Measurements from ENCODE around the gene PKP2. TPM values are rescaled to one million over a fixed set of nuclear protein-coding genes. Genes with fewer than 3 reads are reported as not detected.

PKP2 gene
- total and polyA plus RNA-seq, 4 experiments from 2014 or later = 0.52 to 0.86 (median 0.71) TPM

DNA sequence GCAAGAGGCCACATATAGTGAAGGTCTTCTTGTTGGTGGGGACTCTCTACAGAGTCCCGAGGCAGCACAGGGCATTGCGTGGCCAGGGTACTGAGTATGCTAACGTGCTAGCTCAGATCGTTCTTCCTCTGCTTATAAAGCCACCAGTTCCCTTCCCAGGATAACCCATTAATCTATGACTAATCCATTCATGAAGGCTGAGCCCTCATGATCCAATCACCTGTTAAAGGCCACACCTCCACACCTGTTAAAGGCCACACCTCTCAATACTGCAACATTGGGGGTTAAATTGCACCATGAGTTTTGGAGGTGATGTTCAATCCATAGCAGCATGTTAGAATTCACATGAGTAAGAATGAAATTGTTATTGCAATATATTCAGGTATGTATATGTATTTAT lies 128.1 kb downstream of the PKP2 start:
- Histone ChIP-seq H3K4me3 (ENCODE audit: low read length in 2 of 2) (no peak overlapping the region), H3K4me1 (ENCODE audit: insufficient read depth, low read length) (no peaks in the 10 kb centered on the region), H3K9me3 (ENCODE audit: control insufficient read depth in 1 of 2, low read length in 2 of 2) (no peaks in the 10 kb centered on the region), H3K27ac (ENCODE audit: low read depth, low read length) (no peak overlapping the region), H3K36me3 (ENCODE audit: insufficient read depth, low read length) (no peaks in the 10 kb centered on the region), H3K27me3 (ENCODE audit: insufficient read depth, low read length) (no peaks in the 10 kb centered on the region)
- no peak for DNase-seq
- H3K4me1 Mint-ChIP-seq = no peaks in the 10 kb centered on the region
- no peak overlapping the region for H3K27ac Mint-ChIP-seq
- H3K27me3 Mint-ChIP-seq = peaks cover 13 to 27% of the 10 kb centered on the region in 2 donors
- no peaks in the 10 kb centered on the region for H3K36me3 Mint-ChIP-seq
- CTCF ChIA-PET (ENCODE audit: partially characterized antibody) = no interaction called here
- no peak overlapping the region for H3K4me3 Mint-ChIP-seq
- intact Hi-C loops (cut with micrococcal nuclease) = no loop called here
- no peaks in the 10 kb centered on the region for H3K9me3 Mint-ChIP-seq
- POLR2A ChIA-PET (ENCODE audit: partially characterized antibody) = no interaction called here

DNA sequence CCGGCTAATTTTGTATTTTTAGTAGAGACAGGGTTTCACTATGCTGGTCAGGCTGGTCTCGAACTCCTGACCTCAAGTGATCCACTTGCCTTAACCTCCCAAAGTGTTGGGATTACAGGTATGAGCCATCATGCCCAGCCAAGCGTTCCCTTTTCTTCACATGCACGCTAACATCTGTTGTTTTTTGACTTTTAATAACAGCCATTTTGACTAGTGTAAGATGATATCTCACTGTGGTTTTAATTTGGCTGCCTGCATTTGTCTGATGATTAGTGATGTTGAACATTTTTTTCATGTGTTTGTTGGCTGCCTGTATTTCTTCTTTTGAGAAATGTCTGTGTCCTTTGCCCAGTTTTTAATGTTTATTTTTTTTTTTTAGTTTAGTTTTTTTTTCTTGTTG lies 130.7 kb downstream of the PKP2 start:
- ChIA-PET POLR2A (ENCODE audit: partially characterized antibody) (no interaction called here), CTCF (ENCODE audit: partially characterized antibody) (no interaction called here)
- H3K27ac ChIP-seq (ENCODE audit: low read depth, low read length) = no peak overlapping the region
- no peak for DNase-seq
- H3K9me3 ChIP-seq (ENCODE audit: control insufficient read depth in 1 of 2, low read length in 2 of 2) = no peaks in the 10 kb centered on the region
- no peaks in the 10 kb centered on the region for H3K4me1 ChIP-seq (ENCODE audit: insufficient read depth, low read length)
- H3K27me3 Mint-ChIP-seq = peaks cover 17 to 24% of the 10 kb centered on the region in 2 donors
- intact Hi-C loops (cut with micrococcal nuclease) = no loop called here
- no peak overlapping the region for H3K27ac Mint-ChIP-seq
- H3K27me3 ChIP-seq (ENCODE audit: insufficient read depth, low read length) = no peaks in the 10 kb centered on the region
- no peak overlapping the region for H3K4me3 ChIP-seq (ENCODE audit: low read length in 2 of 2)
- H3K36me3 ChIP-seq (ENCODE audit: insufficient read depth, low read length) = no peaks in the 10 kb centered on the region
- no peaks in the 10 kb centered on the region for H3K9me3 Mint-ChIP-seq
- H3K36me3 Mint-ChIP-seq = no peaks in the 10 kb centered on the region
- H3K4me3 Mint-ChIP-seq = no peak overlapping the region
- H3K4me1 Mint-ChIP-seq = no peaks in the 10 kb centered on the region

DNA sequence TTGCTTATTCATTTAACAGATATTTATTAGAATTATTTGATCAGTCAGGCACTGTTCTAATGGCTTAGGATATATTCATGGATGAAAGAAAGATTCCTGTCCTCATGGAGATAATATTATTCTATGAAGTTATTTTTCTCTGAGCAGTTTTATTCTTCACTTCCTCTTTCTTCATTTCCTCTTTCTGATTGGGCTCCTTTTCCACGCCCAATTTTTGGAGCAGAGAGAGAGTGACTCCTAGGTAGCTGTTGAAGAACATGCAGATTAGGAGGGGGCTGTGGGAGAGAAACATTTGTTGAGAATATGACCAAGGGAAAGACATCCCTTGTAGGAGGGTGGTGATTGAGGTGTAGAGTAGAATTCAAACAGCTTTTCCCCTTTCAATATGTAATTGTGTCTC lies 134.9 kb downstream of the PKP2 start:
- no peaks in the 10 kb centered on the region for H3K4me1 ChIP-seq (ENCODE audit: insufficient read depth, low read length)
- no peak overlapping the region for H3K4me3 Mint-ChIP-seq
- peaks cover 6 to 13% of the 10 kb centered on the region in 2 donors for H3K27me3 Mint-ChIP-seq
- ChIA-PET CTCF (ENCODE audit: partially characterized antibody) (interaction anchor here (1.3 kb wide), 1 partner anchor 9 kb away, joined by 4 read pairs; no protein-coding TSS in a partner anchor), POLR2A (ENCODE audit: partially characterized antibody) (no interaction called here)
- no peaks in the 10 kb centered on the region for H3K9me3 ChIP-seq (ENCODE audit: control insufficient read depth in 1 of 2, low read length in 2 of 2)
- H3K36me3 Mint-ChIP-seq = no peaks in the 10 kb centered on the region
- no peak overlapping the region for H3K4me3 ChIP-seq (ENCODE audit: low read length in 2 of 2)
- H3K27me3 ChIP-seq (ENCODE audit: insufficient read depth, low read length) = no peaks in the 10 kb centered on the region
- no peaks in the 10 kb centered on the region for H3K36me3 ChIP-seq (ENCODE audit: insufficient read depth, low read length)
- no peaks in the 10 kb centered on the region for H3K4me1 Mint-ChIP-seq
- intact Hi-C loops (cut with micrococcal nuclease) = no loop called here
- H3K9me3 Mint-ChIP-seq = no peaks in the 10 kb centered on the region
- DNase-seq = no peak
- H3K27ac ChIP-seq (ENCODE audit: low read depth, low read length) = no peak overlapping the region
- no peak overlapping the region for H3K27ac Mint-ChIP-seq

DNA sequence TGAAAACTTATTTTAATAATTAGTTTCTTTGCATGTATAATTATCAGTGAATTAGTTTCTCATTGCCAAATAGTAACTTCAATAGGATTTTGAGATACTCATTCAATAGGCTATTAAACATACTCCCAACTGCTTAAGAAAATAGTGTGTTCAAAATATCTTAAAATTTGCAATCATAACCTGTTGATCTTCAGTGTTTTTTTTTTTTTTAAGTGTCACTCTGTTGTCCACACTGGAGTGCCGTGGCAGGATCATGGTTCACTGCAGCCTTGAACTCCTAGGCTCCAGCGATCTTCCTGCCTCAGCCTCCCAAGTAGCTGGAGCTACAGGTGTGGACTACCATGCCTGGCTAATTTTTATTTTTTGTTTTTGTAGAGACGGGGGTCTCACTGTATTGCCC lies 139.4 kb downstream of the PKP2 start:
- peaks cover 5% of the 10 kb centered on the region for H3K36me3 ChIP-seq (ENCODE audit: insufficient read depth, low read length)
- H3K4me1 ChIP-seq (ENCODE audit: insufficient read depth, low read length) = peaks cover 16% of the 10 kb centered on the region
- no peak overlapping the region for H3K27ac ChIP-seq (ENCODE audit: low read depth, low read length)
- H3K4me3 Mint-ChIP-seq = no peak overlapping the region
- H3K4me3 ChIP-seq (ENCODE audit: low read length in 2 of 2) = no peak overlapping the region
- H3K4me1 Mint-ChIP-seq = peaks cover 11 to 22% (median 17%) of the 10 kb centered on the region in 4 donors
- no peak for DNase-seq
- peaks cover 2 to 4% of the 10 kb centered on the region in 2 donors for H3K27me3 Mint-ChIP-seq
- ChIA-PET CTCF (ENCODE audit: partially characterized antibody) (interaction anchor here (0.7 to 4.8 kb wide), 7 partner anchors 11 to 1277 kb away, joined by 3 to 125 read pairs (median 21); partner anchors contain the start of gene ALG10), POLR2A (ENCODE audit: partially characterized antibody) (interaction anchor here (1.3 kb wide), 1 partner anchor 1098 kb away, joined by 3 read pairs; the partner anchor contains the start of gene ETFBKMT)
- intact Hi-C loops (cut with micrococcal nuclease) = loop anchor here (5.0 kb wide), 4 partner anchors 300 to 1430 kb away; partner anchors contain the start of gene SINHCAF
- no peaks in the 10 kb centered on the region for H3K27me3 ChIP-seq (ENCODE audit: insufficient read depth, low read length)
- H3K36me3 Mint-ChIP-seq = peaks cover 5 to 27% of the 10 kb centered on the region in 2 donors
- H3K27ac Mint-ChIP-seq = no peak overlapping the region
- H3K9me3 ChIP-seq (ENCODE audit: control insufficient read depth in 1 of 2, low read length in 2 of 2) = no peaks in the 10 kb centered on the region
- no peaks in the 10 kb centered on the region for H3K9me3 Mint-ChIP-seq

DNA sequence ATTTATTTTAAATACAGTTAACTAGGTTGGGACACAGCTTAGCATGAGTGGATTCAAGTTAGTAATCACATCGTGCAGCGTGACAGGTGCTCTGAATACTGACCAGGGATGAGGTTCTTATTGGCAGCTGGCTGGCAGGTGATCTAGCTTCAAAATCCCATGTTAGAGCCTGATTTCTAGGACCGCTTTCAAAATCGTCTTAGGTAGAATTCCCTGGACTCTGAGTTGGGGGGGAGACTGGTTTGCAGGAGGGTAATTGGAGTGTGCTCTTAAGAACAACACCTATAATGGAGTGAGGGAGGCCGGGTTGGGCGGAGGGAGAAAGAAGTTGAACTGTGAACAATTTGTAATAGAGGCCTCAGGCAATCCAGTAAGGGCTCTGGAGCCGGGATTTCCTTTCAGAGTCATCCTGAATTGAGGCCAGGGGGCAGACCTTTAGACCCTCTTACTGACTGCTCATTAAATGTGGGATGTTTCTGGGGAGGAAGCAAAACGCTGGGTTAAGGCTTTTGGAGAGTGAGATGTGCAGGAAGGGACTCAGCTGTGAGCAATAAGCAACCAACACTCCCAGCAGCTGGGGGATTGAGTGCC lies 140.0 kb downstream of the PKP2 start:
- H3K27me3 ChIP-seq (ENCODE audit: insufficient read depth, low read length) = no peaks in the 10 kb centered on the region
- Mint-ChIP-seq H3K27me3 (peaks cover 0 to 4% of the 10 kb centered on the region in 2 donors), H3K9me3 (no peaks in the 10 kb centered on the region), H3K4me3 (peak overlapping the region; percentile 87 to 95 (median 95)), H3K27ac (peak overlapping the region; percentile 83 to 97 (median 95)), H3K36me3 (peaks cover 9 to 33% of the 10 kb centered on the region in 2 donors), H3K4me1 (peaks cover 11 to 22% (median 17%) of the 10 kb centered on the region in 4 donors)
- H3K9me3 ChIP-seq (ENCODE audit: control insufficient read depth in 1 of 2, low read length in 2 of 2) = no peaks in the 10 kb centered on the region
- CTCF ChIA-PET (ENCODE audit: partially characterized antibody) = interaction anchor here (0.8 to 4.8 kb wide), 24 partner anchors 8 to 1370 kb away, joined by 3 to 125 read pairs (median 6); partner anchors contain the start of genes ALG10 and ETFBKMT
- peaks cover 10% of the 10 kb centered on the region for H3K36me3 ChIP-seq (ENCODE audit: insufficient read depth, low read length)
- no peak overlapping the region for H3K4me3 ChIP-seq (ENCODE audit: low read length in 2 of 2)
- no peak for DNase-seq
- H3K4me1 ChIP-seq (ENCODE audit: insufficient read depth, low read length) = peaks cover 16% of the 10 kb centered on the region
- H3K27ac ChIP-seq (ENCODE audit: low read depth, low read length) = peak overlapping the region; percentile 78
- intact Hi-C loops (cut with micrococcal nuclease) = loop anchor here (1.0 to 5.0 kb wide), 6 partner anchors 77 to 1429 kb away; partner anchors contain the start of genes ALG10, DNM1L and SINHCAF
- POLR2A ChIA-PET (ENCODE audit: partially characterized antibody) = interaction anchor here (0.6 to 2.8 kb wide), 9 partner anchors 9 to 1431 kb away, joined by 3 to 62 read pairs (median 5); partner anchors contain the start of genes ALG10, DNM1L, ETFBKMT and SINHCAF

DNA sequence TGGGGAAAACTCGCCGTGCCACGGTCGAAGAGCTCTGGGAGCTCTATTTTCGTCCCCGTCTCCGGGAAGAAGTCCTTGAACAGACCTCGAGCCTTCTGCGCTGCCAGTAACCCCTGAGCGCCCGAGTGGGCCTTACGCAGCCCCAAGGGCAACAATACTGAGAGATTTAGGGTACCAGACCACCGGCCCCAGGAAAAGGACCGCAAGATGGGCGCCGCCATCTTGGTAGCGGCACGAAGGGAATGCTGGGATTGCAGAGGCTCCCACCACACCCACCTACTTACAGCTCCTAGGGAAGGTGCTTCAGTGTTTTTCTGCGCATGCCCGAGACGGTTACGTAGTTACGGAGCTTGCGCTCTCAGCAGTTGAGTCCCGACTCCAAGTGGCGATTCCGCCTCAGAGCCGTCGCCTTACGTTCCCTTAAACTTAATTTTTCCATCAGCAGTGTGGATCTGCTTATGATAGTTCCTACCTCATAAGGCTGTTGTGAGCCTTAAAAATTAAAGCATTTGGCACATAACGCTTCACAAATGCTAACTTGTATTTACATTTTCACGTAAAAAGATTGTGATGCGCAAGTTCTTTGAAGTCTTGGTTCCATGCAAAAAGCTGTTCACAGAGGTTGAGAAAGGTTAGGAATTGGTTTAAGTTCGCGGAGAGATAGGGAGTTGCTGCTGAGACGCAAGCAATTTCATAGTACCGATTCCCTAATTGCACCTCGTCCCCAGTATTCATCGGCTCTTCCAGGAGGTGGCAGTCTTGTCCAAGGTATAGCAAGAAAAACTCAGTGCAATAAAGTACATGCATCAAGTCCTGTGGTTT lies 140.7 kb downstream of the PKP2 start, which contains the start of gene YARS2:
YARS2 (minus strand) TSS at position 244 of the 822 bp plus-strand sequence; CDS start at position 221, 23 bp downstream.
- H3K36me3 Mint-ChIP-seq = peaks cover 13 to 39% of the 10 kb centered on the region in 2 donors
- peak within 1 kb of the TSS; percentile 76 to 93 for H3K4me3 ChIP-seq (ENCODE audit: low read length in 2 of 2)
- H3K27me3 Mint-ChIP-seq = peaks cover 0 to 2% of the 10 kb centered on the region in 2 donors
- H3K4me1 ChIP-seq (ENCODE audit: insufficient read depth, low read length) = peaks cover 16% of the 10 kb centered on the region
- H3K9me3 Mint-ChIP-seq = no peaks in the 10 kb centered on the region
- intact Hi-C loops (cut with micrococcal nuclease) = loop anchor here (1.0 to 5.0 kb wide), 8 partner anchors 77 to 1429 kb away; partner anchors contain the start of genes ALG10, DNM1L and SINHCAF
- peaks cover 14% of the 10 kb centered on the region for H3K36me3 ChIP-seq (ENCODE audit: insufficient read depth, low read length)
- H3K27ac Mint-ChIP-seq = peak within 1 kb of the TSS; percentile 83 to 97 (median 95)
- ChIA-PET POLR2A (ENCODE audit: partially characterized antibody) (interaction anchor here (0.6 to 2.8 kb wide), 12 partner anchors 9 to 1439 kb away, joined by 3 to 62 read pairs (median 4); partner anchors contain the start of genes ALG10, DNM1L, ETFBKMT and RESF1), CTCF (ENCODE audit: partially characterized antibody) (interaction anchor here (0.6 to 4.8 kb wide), 34 partner anchors 8 to 1462 kb away, joined by 3 to 125 read pairs (median 5); partner anchors contain the start of genes ALG10, DNM1L and ETFBKMT)
- H3K27me3 ChIP-seq (ENCODE audit: insufficient read depth, low read length) = no peaks in the 10 kb centered on the region
- H3K4me3 Mint-ChIP-seq = peak within 1 kb of the TSS; percentile 87 to 95 (median 95)
- H3K27ac ChIP-seq (ENCODE audit: low read depth, low read length) = peak within 1 kb of the TSS; percentile 78
- H3K4me1 Mint-ChIP-seq = peaks cover 11 to 22% (median 17%) of the 10 kb centered on the region in 4 donors
- H3K9me3 ChIP-seq (ENCODE audit: control insufficient read depth in 1 of 2, low read length in 2 of 2) = no peaks in the 10 kb centered on the region
- DNase-seq = peak; percentile 83 to 88 (median 86)
